HL-60 (cell line): ENCODE measurements around the gene IMMP2L.

Experiments used
- GABPA ChIP-seq: IDR thresholded peaks from 2 replicates; pipeline ENCODE4 v1.6.1; 2012; ENCODE audit warnings: low read depth
- POLR2AphosphoS5 ChIP-seq: IDR thresholded peaks from 2 replicates; pipeline ENCODE4 v1.6.1; 2012; ENCODE audit warnings: low read depth
- TF ChIP-seq, protein P1 (sequence below): IDR thresholded peaks from one replicate; pipeline ENCODE4 v1.5.1; 2011; ENCODE audit warnings: low read length, control low read depth, inconsistent platforms; ENCODE audit not compliant: insufficient read depth

DNA sequence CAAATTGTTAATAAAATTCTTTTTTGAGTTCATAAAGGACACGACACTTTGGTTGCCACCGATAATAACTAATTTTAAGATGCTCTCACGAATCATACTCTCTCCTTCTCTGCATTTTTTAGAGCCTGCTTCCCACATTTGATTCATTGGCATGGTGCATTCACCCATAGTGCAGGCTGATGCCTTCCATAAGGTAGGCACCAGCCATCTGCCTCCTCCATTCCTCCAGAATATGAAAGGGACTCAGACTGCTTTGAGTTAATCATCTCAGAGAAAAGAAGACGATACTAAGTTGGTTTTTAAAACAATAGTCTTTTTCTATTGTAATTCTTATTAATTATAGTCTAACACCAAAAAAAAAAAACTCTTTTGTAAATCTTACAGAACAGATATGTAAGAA is 505.2 kb downstream of the IMMP2L start:
- TF ChIP-seq, protein P1, sequence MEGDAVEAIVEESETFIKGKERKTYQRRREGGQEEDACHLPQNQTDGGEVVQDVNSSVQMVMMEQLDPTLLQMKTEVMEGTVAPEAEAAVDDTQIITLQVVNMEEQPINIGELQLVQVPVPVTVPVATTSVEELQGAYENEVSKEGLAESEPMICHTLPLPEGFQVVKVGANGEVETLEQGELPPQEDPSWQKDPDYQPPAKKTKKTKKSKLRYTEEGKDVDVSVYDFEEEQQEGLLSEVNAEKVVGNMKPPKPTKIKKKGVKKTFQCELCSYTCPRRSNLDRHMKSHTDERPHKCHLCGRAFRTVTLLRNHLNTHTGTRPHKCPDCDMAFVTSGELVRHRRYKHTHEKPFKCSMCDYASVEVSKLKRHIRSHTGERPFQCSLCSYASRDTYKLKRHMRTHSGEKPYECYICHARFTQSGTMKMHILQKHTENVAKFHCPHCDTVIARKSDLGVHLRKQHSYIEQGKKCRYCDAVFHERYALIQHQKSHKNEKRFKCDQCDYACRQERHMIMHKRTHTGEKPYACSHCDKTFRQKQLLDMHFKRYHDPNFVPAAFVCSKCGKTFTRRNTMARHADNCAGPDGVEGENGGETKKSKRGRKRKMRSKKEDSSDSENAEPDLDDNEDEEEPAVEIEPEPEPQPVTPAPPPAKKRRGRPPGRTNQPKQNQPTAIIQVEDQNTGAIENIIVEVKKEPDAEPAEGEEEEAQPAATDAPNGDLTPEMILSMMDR, result no peak
- TF ChIP-seq POLR2AphosphoS5, result no peak
- no peak for TF ChIP-seq GABPA
